22Rv1 (cell line): ENCODE measurements around the gene ASB13.

Source experiments
- ZFX ChIP-seq: fragments of 450-650 bp; IDR thresholded peaks from 2 replicates; pipeline ENCODE4 v1.6.1; 2017; ENCODE audit warnings: antibody characterized with exemption, borderline replicate concordance
- TF ChIP-seq, protein P1 (sequence below): fragments of 450-650 bp; IDR thresholded peaks from 2 replicates; pipeline ENCODE4 v1.5.1; 2017; ENCODE audit warnings: mild to moderate bottlenecking

DNA sequence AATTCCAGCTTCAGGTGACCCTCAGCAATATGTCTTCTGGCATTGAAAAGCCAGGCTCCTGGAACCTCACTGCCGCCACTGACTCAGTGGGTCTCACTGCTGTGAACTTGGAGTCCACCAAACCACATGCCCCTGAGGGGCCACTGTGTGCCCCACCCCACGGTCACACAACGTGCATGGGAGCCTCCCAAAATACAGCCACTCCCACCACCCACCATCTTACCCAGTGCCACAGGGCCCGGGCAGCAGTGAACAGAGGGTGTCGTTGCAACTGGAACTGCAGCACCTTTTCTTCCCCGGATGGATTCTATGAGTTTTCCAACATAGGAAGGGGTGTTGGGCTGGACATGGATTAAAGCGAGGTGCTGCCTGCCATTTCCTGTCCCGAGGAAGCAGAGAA is 60.1 kb downstream of the ASB13 start:
- TF ChIP-seq, protein P1, sequence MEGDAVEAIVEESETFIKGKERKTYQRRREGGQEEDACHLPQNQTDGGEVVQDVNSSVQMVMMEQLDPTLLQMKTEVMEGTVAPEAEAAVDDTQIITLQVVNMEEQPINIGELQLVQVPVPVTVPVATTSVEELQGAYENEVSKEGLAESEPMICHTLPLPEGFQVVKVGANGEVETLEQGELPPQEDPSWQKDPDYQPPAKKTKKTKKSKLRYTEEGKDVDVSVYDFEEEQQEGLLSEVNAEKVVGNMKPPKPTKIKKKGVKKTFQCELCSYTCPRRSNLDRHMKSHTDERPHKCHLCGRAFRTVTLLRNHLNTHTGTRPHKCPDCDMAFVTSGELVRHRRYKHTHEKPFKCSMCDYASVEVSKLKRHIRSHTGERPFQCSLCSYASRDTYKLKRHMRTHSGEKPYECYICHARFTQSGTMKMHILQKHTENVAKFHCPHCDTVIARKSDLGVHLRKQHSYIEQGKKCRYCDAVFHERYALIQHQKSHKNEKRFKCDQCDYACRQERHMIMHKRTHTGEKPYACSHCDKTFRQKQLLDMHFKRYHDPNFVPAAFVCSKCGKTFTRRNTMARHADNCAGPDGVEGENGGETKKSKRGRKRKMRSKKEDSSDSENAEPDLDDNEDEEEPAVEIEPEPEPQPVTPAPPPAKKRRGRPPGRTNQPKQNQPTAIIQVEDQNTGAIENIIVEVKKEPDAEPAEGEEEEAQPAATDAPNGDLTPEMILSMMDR = no peak
- no peak for TF ChIP-seq ZFX
